Measurements from ENCODE around the gene HAAO. TPM values are rescaled to one million over a fixed set of nuclear protein-coding genes. Genes with fewer than 3 reads are reported as not detected.

HAAO gene
- total and polyA plus RNA-seq, 2 of the 8 experiments (the other 6 are each of a cell fraction or from before 2014, with no cell fraction given): 2.5 to 7.0 TPM

- no peaks in the 10 kb centered on the region for H3K79me1 ChIP-seq (ENCODE audit: low read depth, low read length)
- no peak overlapping the region for H3K4me3 ChIP-seq (ENCODE audit: extremely low read depth in 1 of 4, insufficient read depth in 2 of 4, low read depth in 3 of 4, low read length in 4 of 4)
- H2BK5ac ChIP-seq (ENCODE audit: low read depth, low read length): no peak overlapping the region
- ChIA-PET CTCF (ENCODE audit: partially characterized antibody) (interaction anchor here (0.6 to 15.1 kb wide), 3 partner anchors 12 to 253 kb away, joined by 3 to 137 read pairs (median 3); no protein-coding TSS in a partner anchor), POLR2A (ENCODE audit: partially characterized antibody) (no interaction called here)
- no peak overlapping the region for H2BK12ac ChIP-seq (ENCODE audit: low read depth, low read length)
- no peak overlapping the region for H4K91ac ChIP-seq (replicated peaks; ENCODE audit: insufficient read length, low read length)
- H2AFZ ChIP-seq (ENCODE audit: low read length): no peak overlapping the region
- no peak overlapping the region for H4K5ac ChIP-seq (ENCODE audit: insufficient read length, low read depth, low read length)
- H4K8ac ChIP-seq (ENCODE audit: extremely low read depth, insufficient read depth, low read length): no peak overlapping the region
- H3K27ac ChIP-seq (ENCODE audit: low read depth, low read length): no peak overlapping the region
- H2BK15ac ChIP-seq (ENCODE audit: low read length): no peak overlapping the region
- H2BK120ac ChIP-seq (replicated peaks; ENCODE audit: low read depth, low read length): no peak overlapping the region
- no peaks in the 10 kb centered on the region for H3K27me3 ChIP-seq (replicated peaks in 1 of 4; ENCODE audit: control insufficient read depth in 3 of 4, extremely low read depth in 1 of 4, insufficient read depth in 3 of 4, low read length in 3 of 4)
- no peaks in the 10 kb centered on the region; the same call in 1 of the 2 replicates for H3K23me2 ChIP-seq (ENCODE audit: low read depth, low read length)
- no peak overlapping the region for H3K14ac ChIP-seq (ENCODE audit: insufficient read length)
- H3K79me2 ChIP-seq (ENCODE audit: control insufficient read depth in 1 of 2, insufficient read depth in 2 of 2, low read length in 2 of 2): no peaks in the 10 kb centered on the region
- no peaks in the 10 kb centered on the region for H4K20me1 ChIP-seq (replicated peaks in 1 of 2; ENCODE audit: control insufficient read depth in 1 of 2, insufficient read depth in 2 of 2, low read length in 2 of 2)
- DNase-seq (ENCODE audit: low read depth in 1 of 2, low spot score in 2 of 2) (no peak), FAIRE-seq (no peak)
- H2AK5ac ChIP-seq (ENCODE audit: low read depth, low read length): no peak overlapping the region
- H3K4ac ChIP-seq (replicated peaks; ENCODE audit: insufficient read length, low read depth, low read length): no peak overlapping the region
- H3K4me2 ChIP-seq (ENCODE audit: insufficient read depth in 1 of 2, low read depth in 2 of 2, low read length in 2 of 2): no peak overlapping the region
- no peaks in the 10 kb centered on the region for H3K36me3 ChIP-seq (ENCODE audit: control insufficient read depth in 2 of 4, insufficient read depth in 4 of 4, low read length in 3 of 4)
- H2BK20ac ChIP-seq (ENCODE audit: low read length): no peak overlapping the region
- H3K4me1 ChIP-seq (replicated peaks in 1 of 4; ENCODE audit: control insufficient read depth in 3 of 4, insufficient read depth in 4 of 4, low read length in 3 of 4): no peaks in the 10 kb centered on the region
- no peak overlapping the region for H3K18ac ChIP-seq (ENCODE audit: extremely low read depth, low read length)
- no peak overlapping the region for H3K9ac ChIP-seq (replicated peaks in 1 of 4; ENCODE audit: extremely low read depth in 1 of 4, low read depth in 3 of 4, low read length in 3 of 4)
- no peak overlapping the region for H3K56ac ChIP-seq (replicated peaks; ENCODE audit: insufficient read length, low read depth, low read length)
- WGBS, 2 experiments (ENCODE audit: extremely low coverage in 1 of 2, insufficient coverage in 1 of 2, insufficient read length in 1 of 2, insufficient replicate concordance in 2 of 2, low coverage in 1 of 2, low lambda C conversion rate in 2 of 2, missing lambda C conversion rate in 1 of 2): 84% methylated on average over 4 of the region's 5 CpGs; no CpG with 5 or more reads in 1 of the 2 experiments
- no peaks in the 10 kb centered on the region for H3K9me3 ChIP-seq (ENCODE audit: insufficient read depth in 2 of 2, low read depth in 1 of 2, low read length in 1 of 2)
- no peak overlapping the region for H3K23ac ChIP-seq (ENCODE audit: insufficient read length)
- TF ChIP-seq POLR2AphosphoS5 (IDR thresholded peaks at IDR 0.05; ENCODE audit: low read depth, low read length): no peak
- no peak for TF ChIP-seq GABPA (IDR thresholded peaks at IDR 0.05; ENCODE audit: borderline replicate concordance, insufficient read depth, low read length)
- no peak for TF ChIP-seq ASH2L (IDR thresholded peaks at IDR 0.05; ENCODE audit: low read length)
- no peak for TF ChIP-seq CTCF (IDR thresholded peaks at IDR 0.05; ENCODE audit: control extremely low read depth in 1 of 3, insufficient read depth in 1 of 3, low read depth in 1 of 3, low read length in 3 of 3)
- TF ChIP-seq SIN3A (conservative IDR thresholded peaks at IDR 0.05 in 1 of 2, IDR thresholded peaks at IDR 0.05 in 1 of 2; ENCODE audit: low read depth in 1 of 2, low read length in 2 of 2): no peak
- TF ChIP-seq HDAC2 (IDR thresholded peaks at IDR 0.05; ENCODE audit: borderline replicate concordance in 1 of 2, low read depth in 2 of 2, low read length in 2 of 2): no peak
- no peak for TF ChIP-seq CREB1 (IDR thresholded peaks at IDR 0.05)
- TF ChIP-seq CBX5 (IDR thresholded peaks at IDR 0.05; ENCODE audit: low read depth, low read length): no peak
- no peak for TF ChIP-seq KDM5A (IDR thresholded peaks at IDR 0.05; ENCODE audit: low read length)
- no peak for TF ChIP-seq TBP (IDR thresholded peaks at IDR 0.05; ENCODE audit: low read depth, low read length)
- no peak for TF ChIP-seq TEAD4 (IDR thresholded peaks at IDR 0.05; ENCODE audit: low read depth, low read length)
Measured at GRCh38 chr2:42841344-42841743, 49.0 kb upstream of the HAAO start.

Measured in H1 (cell line).